Measurements from ENCODE around the gene TGDS.

- TF ChIP-seq, protein P1, sequence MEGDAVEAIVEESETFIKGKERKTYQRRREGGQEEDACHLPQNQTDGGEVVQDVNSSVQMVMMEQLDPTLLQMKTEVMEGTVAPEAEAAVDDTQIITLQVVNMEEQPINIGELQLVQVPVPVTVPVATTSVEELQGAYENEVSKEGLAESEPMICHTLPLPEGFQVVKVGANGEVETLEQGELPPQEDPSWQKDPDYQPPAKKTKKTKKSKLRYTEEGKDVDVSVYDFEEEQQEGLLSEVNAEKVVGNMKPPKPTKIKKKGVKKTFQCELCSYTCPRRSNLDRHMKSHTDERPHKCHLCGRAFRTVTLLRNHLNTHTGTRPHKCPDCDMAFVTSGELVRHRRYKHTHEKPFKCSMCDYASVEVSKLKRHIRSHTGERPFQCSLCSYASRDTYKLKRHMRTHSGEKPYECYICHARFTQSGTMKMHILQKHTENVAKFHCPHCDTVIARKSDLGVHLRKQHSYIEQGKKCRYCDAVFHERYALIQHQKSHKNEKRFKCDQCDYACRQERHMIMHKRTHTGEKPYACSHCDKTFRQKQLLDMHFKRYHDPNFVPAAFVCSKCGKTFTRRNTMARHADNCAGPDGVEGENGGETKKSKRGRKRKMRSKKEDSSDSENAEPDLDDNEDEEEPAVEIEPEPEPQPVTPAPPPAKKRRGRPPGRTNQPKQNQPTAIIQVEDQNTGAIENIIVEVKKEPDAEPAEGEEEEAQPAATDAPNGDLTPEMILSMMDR (IDR thresholded peaks at IDR 0.05): no peak
- no peak for TF ChIP-seq POLR2A (IDR thresholded peaks at IDR 0.05)
Observed at GRCh38 chr13:94612050-94612449, 16.1 kb upstream of the TGDS start.
